Endothelial cell of umbilical vein (primary cell): ENCODE results near the gene NRXN3. TPM values are rescaled to one million over a fixed set of nuclear protein-coding genes. Genes with fewer than 3 reads are reported as not detected.

Experiments
- BruUV-seq: library from RNA; stranded (reverse); fragments of 400-500 nt; replicated peaks from 2 replicates; lab custom pipeline; 2021; lab: Mats Ljungman, UMichigan
- CTCF ChIA-PET: fragments of 300-600, 350-600 bp; sonication (Branson Sonifier 250); formaldehyde crosslinking; loops from one replicate; lab custom pipeline; 2021; ENCODE audit warnings: antibody characterized with exemption, inconsistent platforms; lab: Charles Lee
- POLR2A ChIA-PET: fragments of 300-600, 350-600 bp; sonication (Branson Sonifier 250); formaldehyde crosslinking; loops from one replicate; lab custom pipeline; 2021; ENCODE audit warnings: antibody characterized with exemption, inconsistent platforms; lab: Charles Lee
- DNase-seq: peaks from one replicate; pipeline ENCODE4 v3.0.0-alpha.2; 2011; ENCODE audit warnings: low read depth, low spot score
- FAIRE-seq: peaks from 2 replicates; lab custom pipeline; 2011; peaks lifted over from hg19 to GRCh38; lab: Jason Lieb, UNC
- H2AFZ ChIP-seq: 2 replicates; pipeline ENCODE4 v1.6.0; 2012; ENCODE audit warnings: low read depth, low read length, control low read depth, inconsistent platforms
- H3K27ac ChIP-seq: 2 replicates; pipeline ENCODE4 v1.5.1; 2011; ENCODE audit warnings: low read depth, mild to moderate bottlenecking, control low read depth, low read length, moderate library complexity; ENCODE audit not compliant: insufficient read depth
- H3K27me3 ChIP-seq, 2 experiments: 2 replicates each; pipeline versions ENCODE4 v1.6.0 to v1.6.1; 2011; ENCODE audit warnings: low read length in 2 of 2, mixed read lengths in 1 of 2; ENCODE audit not compliant: control insufficient read depth in 2 of 2, insufficient read depth in 2 of 2
- H3K36me3 ChIP-seq, 2 experiments: 2 replicates in 1 of 2; 3 replicates in 1 of 2; pipeline ENCODE4 v1.5.1; 2011; ENCODE audit warnings: low read length in 2 of 2, mild to moderate bottlenecking in 1 of 2, moderate library complexity in 1 of 2; ENCODE audit not compliant: control insufficient read depth in 2 of 2, insufficient read depth in 2 of 2; ENCODE audit errors: extremely low read depth in 1 of 2
- H3K4me1 ChIP-seq: 3 replicates; pipeline ENCODE4 v1.5.1; 2011; ENCODE audit warnings: mild to moderate bottlenecking, low read length; ENCODE audit not compliant: control insufficient read depth, insufficient read depth; ENCODE audit errors: extremely low read depth
- H3K4me2 ChIP-seq: 2 replicates; pipeline ENCODE4 v1.6.1; 2011; ENCODE audit warnings: low read length, control low read depth, mixed read lengths; ENCODE audit not compliant: insufficient read depth
- H3K4me3 ChIP-seq, 3 experiments: fragments of 200-600 bp in 1 of 3; sonication (generic), shearing (Covaris generic) in 1 of 3; replicated peaks in 1 of 3; 2 replicates each; pipeline ENCODE4 v1.5.1; 2011 to 2016; ENCODE audit warnings: control low read depth in 3 of 3, low read length in 3 of 3, mild to moderate bottlenecking in 2 of 3, inconsistent platforms in 1 of 3, low read depth in 1 of 3, moderate library complexity in 1 of 3; ENCODE audit not compliant: insufficient read depth in 1 of 3
- H3K79me2 ChIP-seq: 2 replicates; pipeline ENCODE4 v1.6.0; 2012; ENCODE audit warnings: low read length, inconsistent platforms; ENCODE audit not compliant: control insufficient read depth, insufficient read depth
- H3K9ac ChIP-seq: replicated peaks from 2 replicates; pipeline ENCODE3; 2011; ENCODE audit warnings: low read length, control low read depth; ENCODE audit not compliant: insufficient read depth; ENCODE audit errors: extremely low read depth
- H3K9me1 ChIP-seq: replicated peaks from 3 replicates; pipeline ENCODE4 v1.6.0; 2011; ENCODE audit warnings: mild to moderate bottlenecking, low read length; ENCODE audit not compliant: control insufficient read depth, insufficient read depth; ENCODE audit errors: extremely low read depth
- H3K9me3 ChIP-seq: replicated peaks from 2 replicates; pipeline ENCODE4 v1.5.1; 2012; ENCODE audit warnings: low read length, inconsistent platforms; ENCODE audit not compliant: control insufficient read depth, insufficient read depth
- H4K20me1 ChIP-seq: replicated peaks from 2 replicates; pipeline ENCODE3; 2011; ENCODE audit warnings: mild to moderate bottlenecking, low read length; ENCODE audit not compliant: control insufficient read depth, insufficient read depth; ENCODE audit errors: extremely low read depth
- EZH2 ChIP-seq: IDR thresholded peaks from 2 replicates; pipeline ENCODE4 v1.6.1; 2012; ENCODE audit warnings: borderline replicate concordance, low read depth, mild to moderate bottlenecking, moderate library complexity, low read length, inconsistent platforms; ENCODE audit not compliant: severe bottlenecking
- FOS ChIP-seq: IDR thresholded peaks from 2 replicates; pipeline ENCODE4 v1.6.1; 2011; ENCODE audit warnings: mild to moderate bottlenecking, low read length, moderate library complexity, borderline replicate concordance; ENCODE audit not compliant: insufficient read depth
- GATA2 ChIP-seq: IDR thresholded peaks from 2 replicates; pipeline ENCODE4 v1.7.0; 2011; ENCODE audit warnings: low read depth, mild to moderate bottlenecking, moderate library complexity, mixed read lengths, low read length; ENCODE audit not compliant: insufficient read length, insufficient read depth
- JUN ChIP-seq: IDR thresholded peaks from 2 replicates; pipeline ENCODE4 v1.6.1; 2011; ENCODE audit warnings: borderline replicate concordance, low read depth; ENCODE audit not compliant: insufficient read length, insufficient read depth
- MYC ChIP-seq: IDR thresholded peaks from one replicate; pipeline ENCODE4 v1.6.1; 2011; ENCODE audit warnings: mild to moderate bottlenecking, low read depth, low read length
- POLR2A ChIP-seq: IDR thresholded peaks from 2 replicates; pipeline ENCODE4 v1.6.1; 2012; ENCODE audit warnings: low read depth, mild to moderate bottlenecking, control low read depth, low read length
- POLR2AphosphoS5 ChIP-seq: IDR thresholded peaks from 2 replicates; pipeline ENCODE4 v1.6.1; 2012; ENCODE audit warnings: low read depth, mild to moderate bottlenecking, control low read depth, low read length, moderate library complexity; ENCODE audit not compliant: insufficient read depth
- dilution Hi-C: fragments of 300-500 bp; cut with MboI; formaldehyde crosslinking; loops from one replicate; pipeline ENCODE4 v1.15.0; 2019; ENCODE audit warnings: low sequenced_read_pairs; ENCODE audit not compliant: extremely low pct_ligation_motif_present
- intact Hi-C: fragments of 100-400 bp; cut with micrococcal nuclease; formaldehyde crosslinking; loops from one replicate; pipeline ENCODE4 v1.10.0; 2022
- polyA plus RNA-seq, 4 experiments: library from polyadenylated mRNA; depleted of rRNA in 3 of 4; stranded (reverse) in 3 of 4; unstranded in 1 of 4; fragments of >200 nt; gene quantifications; 2 replicates each; pipeline versions ENCODE4 v1.2.1 to v1.2.3, GENCODE V29; 2011 to 2012; ENCODE audit warnings: missing spikeins in 1 of 4
- total RNA-seq: library from RNA; stranded (reverse); gene quantifications from 2 replicates; pipeline ENCODE4 v1.2.3, GENCODE V29; 2021
- TF ChIP-seq, protein P1 (sequence below), 2 donors: IDR thresholded peaks; 1 replicate in 1 of 2; 2 replicates in 1 of 2; pipeline ENCODE4 v1.5.1; 2011; ENCODE audit warnings: low read length in 2 of 2, mild to moderate bottlenecking in 2 of 2, moderate library complexity in 2 of 2, control low read depth in 1 of 2, inconsistent platforms in 1 of 2, low read depth in 1 of 2; ENCODE audit not compliant: insufficient read depth in 1 of 2; ENCODE audit errors: extremely low read depth in 1 of 2
- TF ChIP-seq, protein P2 (sequence below): IDR thresholded peaks from 2 replicates; pipeline ENCODE4 v1.6.1; 2011; ENCODE audit not compliant: insufficient read depth, insufficient read length

The NRXN3 gene
- total and polyA plus RNA-seq, 2 donors (not counting 3 experiments of a cell fraction or from before 2014, with no cell fraction given), result 0.72 to 4.2 TPM

DNA sequence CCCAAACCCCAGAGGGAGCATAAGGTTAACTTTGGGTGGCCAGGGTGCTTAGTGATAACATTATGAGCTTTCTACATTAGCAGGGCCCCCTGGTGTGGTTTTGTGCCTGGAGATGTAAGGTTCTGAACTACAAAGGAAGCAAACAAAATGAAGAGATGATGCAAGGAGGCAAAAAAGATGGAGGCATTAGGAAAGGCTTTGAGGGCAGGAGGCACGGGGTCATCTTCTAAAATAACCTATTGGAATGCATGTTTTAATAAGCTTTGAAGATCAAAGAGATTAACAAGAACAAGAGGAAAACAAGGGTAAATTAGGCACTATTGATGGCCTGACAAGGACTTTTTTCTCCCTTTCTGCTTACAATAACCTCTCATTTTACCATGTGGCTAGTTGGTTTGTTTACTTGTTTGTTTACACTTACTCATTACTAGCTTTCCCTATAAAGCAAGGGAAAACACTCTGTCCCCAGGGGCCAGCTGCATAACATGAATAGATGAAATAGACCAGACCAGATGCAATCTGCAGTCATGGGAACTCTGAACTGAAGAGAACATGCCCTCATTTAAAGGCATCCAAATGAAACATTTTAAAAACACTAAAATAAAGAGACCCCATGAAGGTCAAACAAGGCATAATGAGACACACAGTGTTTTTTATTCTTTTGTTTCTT lies 1650.8 kb downstream of the NRXN3 start:
- intact Hi-C loops, result no loop called here
- ChIA-PET CTCF (no interaction called here), POLR2A (no interaction called here)
- no peaks in the 10 kb centered on the region for H3K4me1 ChIP-seq
- H3K9ac ChIP-seq, result no peak overlapping the region
- no peaks in the 10 kb centered on the region for H3K9me3 ChIP-seq
- FAIRE-seq (no peak), DNase-seq (no peak)
- H3K9me1 ChIP-seq, result no peaks in the 10 kb centered on the region
- TF ChIP-seq, protein P1, sequence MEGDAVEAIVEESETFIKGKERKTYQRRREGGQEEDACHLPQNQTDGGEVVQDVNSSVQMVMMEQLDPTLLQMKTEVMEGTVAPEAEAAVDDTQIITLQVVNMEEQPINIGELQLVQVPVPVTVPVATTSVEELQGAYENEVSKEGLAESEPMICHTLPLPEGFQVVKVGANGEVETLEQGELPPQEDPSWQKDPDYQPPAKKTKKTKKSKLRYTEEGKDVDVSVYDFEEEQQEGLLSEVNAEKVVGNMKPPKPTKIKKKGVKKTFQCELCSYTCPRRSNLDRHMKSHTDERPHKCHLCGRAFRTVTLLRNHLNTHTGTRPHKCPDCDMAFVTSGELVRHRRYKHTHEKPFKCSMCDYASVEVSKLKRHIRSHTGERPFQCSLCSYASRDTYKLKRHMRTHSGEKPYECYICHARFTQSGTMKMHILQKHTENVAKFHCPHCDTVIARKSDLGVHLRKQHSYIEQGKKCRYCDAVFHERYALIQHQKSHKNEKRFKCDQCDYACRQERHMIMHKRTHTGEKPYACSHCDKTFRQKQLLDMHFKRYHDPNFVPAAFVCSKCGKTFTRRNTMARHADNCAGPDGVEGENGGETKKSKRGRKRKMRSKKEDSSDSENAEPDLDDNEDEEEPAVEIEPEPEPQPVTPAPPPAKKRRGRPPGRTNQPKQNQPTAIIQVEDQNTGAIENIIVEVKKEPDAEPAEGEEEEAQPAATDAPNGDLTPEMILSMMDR (IDR thresholded peaks at IDR 0.05; ENCODE audit: extremely low read depth in 1 of 2, insufficient read depth in 1 of 2, low read depth in 1 of 2, low read length in 2 of 2), result no peak
- TF ChIP-seq JUN (no peak), MYC (no peak), EZH2 (no peak), FOS (no peak), POLR2AphosphoS5 (no peak), POLR2A (no peak), GATA2 (no peak)
- TF ChIP-seq, protein P2, sequence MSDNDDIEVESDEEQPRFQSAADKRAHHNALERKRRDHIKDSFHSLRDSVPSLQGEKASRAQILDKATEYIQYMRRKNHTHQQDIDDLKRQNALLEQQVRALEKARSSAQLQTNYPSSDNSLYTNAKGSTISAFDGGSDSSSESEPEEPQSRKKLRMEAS, result no peak
- no peak overlapping the region for H3K27ac ChIP-seq
- BruUV-seq, result no TSS peak
- H3K36me3 ChIP-seq, result no peaks in the 10 kb centered on the region
- dilution Hi-C loops, result no loop called here
- H4K20me1 ChIP-seq, result no peaks in the 10 kb centered on the region
- H3K79me2 ChIP-seq, result no peaks in the 10 kb centered on the region
- no peak overlapping the region for H2AFZ ChIP-seq
- H3K4me2 ChIP-seq, result no peak overlapping the region
- H3K27me3 ChIP-seq, result no peaks in the 10 kb centered on the region
- no peak overlapping the region for H3K4me3 ChIP-seq
